Prostate gland (tissue), 2 donors: Measurements from ENCODE around the gene EFNA2.

Source experiments
- CTCF ChIP-seq, 4 experiments: fragments of 200-600 bp in 2 of 4; fragments of 450-650 bp in 2 of 4; sonication (generic) in 2 of 4; IDR thresholded peaks; 1 replicate in 3 of 4; 2 replicates in 1 of 4; pipeline ENCODE4 v1.5.1; 2016 to 2019; ENCODE audit warnings: antibody characterized with exemption in 4 of 4, mild to moderate bottlenecking in 2 of 4, moderate library complexity in 2 of 4
- POLR2A ChIP-seq: fragments of 450-650 bp; IDR thresholded peaks from one replicate; pipeline ENCODE4 v1.6.1; 2016; ENCODE audit warnings: antibody characterized with exemption, mild to moderate bottlenecking
- POLR2AphosphoS5 ChIP-seq: sonication (generic); formaldehyde crosslinking; IDR thresholded peaks from one replicate; pipeline ENCODE4 v1.6.1; 2017; ENCODE audit warnings: antibody characterized with exemption

- TF ChIP-seq POLR2A (no peak), CTCF (IDR thresholded peaks at IDR 0.05) (no peak), POLR2AphosphoS5 (no peak)
These were observed 50.5 kb downstream of the EFNA2 start for GRCh38 chr19:1336079-1336684.
